A549 (cell line): ENCODE measurements around the gene LAMC2. TPM values are rescaled to one million over a fixed set of nuclear protein-coding genes. Genes with fewer than 3 reads are reported as not detected.

Source experiments
- ATAC-seq, 2 experiments: fragments of 200-7000 bp in 1 of 2; fragments of >200 bp in 1 of 2; cut with Nextera tagmentation in 1 of 2; cut with Tn5 transposase in 1 of 2; 3 replicates each; pipeline versions ENCODE4 v1.8.0 to v1.9.1; 2018 to 2020; ENCODE audit warnings: mild to moderate bottlenecking in 1 of 2, moderate library complexity in 1 of 2
- CTCF ChIA-PET: fragments of 300-600 bp; sonication (Branson Sonifier 250); formaldehyde crosslinking; extraction: SDS; loops from one replicate; lab custom pipeline; 2021; ENCODE audit warnings: antibody characterized with exemption, inconsistent platforms; lab: Yijun Ruan, JAX
- POLR2A ChIA-PET: fragments of 350-600 bp; formaldehyde crosslinking; extraction: SDS; loops from one replicate; lab custom pipeline; 2021; ENCODE audit warnings: antibody characterized with exemption, inconsistent platforms; lab: Yijun Ruan, JAX
- DNase-seq, 2 experiments: peaks; one replicate each; pipeline versions ENCODE4 v3.0.0 to v3.0.0-alpha.2; 2011 to 2016; ENCODE audit warnings: low read depth in 1 of 2, low spot score in 1 of 2
- FAIRE-seq: peaks from 2 replicates; lab custom pipeline; 2011; peaks lifted over from hg19 to GRCh38; lab: Jason Lieb, UNC
- H3K27ac ChIP-seq, 2 experiments: fragments of >200 bp; sonication (Bioruptor Twin); formaldehyde crosslinking; 3 replicates each; pipeline ENCODE4 v1.5.1; 2016 to 2017
- H3K4me1 ChIP-seq: fragments of >200 bp; sonication (Bioruptor Twin); formaldehyde crosslinking; 3 replicates; pipeline ENCODE4 v1.6.1; 2016
- H3K4me2 ChIP-seq: fragments of >200 bp; sonication (Bioruptor Twin); formaldehyde crosslinking; 3 replicates; pipeline ENCODE4 v1.6.1; 2016
- H3K4me3 ChIP-seq: fragments of >200 bp; sonication (Bioruptor Twin); formaldehyde crosslinking; 3 replicates; pipeline ENCODE4 v1.5.1; 2016
- H3K9me3 ChIP-seq: fragments of >200 bp; sonication (Bioruptor Twin); formaldehyde crosslinking; 3 replicates; pipeline ENCODE4 v1.6.1; 2016
- BHLHE40 ChIP-seq: IDR thresholded peaks from 2 replicates; pipeline ENCODE4 v1.6.1; 2012; ENCODE audit warnings: low read depth, low read length, inconsistent platforms
- CBX8 ChIP-seq: fragments of 200-600 bp; sonication (generic); IDR thresholded peaks from 2 replicates; pipeline ENCODE4 v1.6.1; 2016
- CEBPB ChIP-seq, 2 experiments: fragments of >200 bp in 1 of 2; sonication (Bioruptor Twin) in 1 of 2; formaldehyde crosslinking in 1 of 2; IDR thresholded peaks; 2 replicates each; pipeline ENCODE4 v1.6.1; 2012 to 2016
- CTCF ChIP-seq: fragments of >200 bp; sonication (Bioruptor Twin); formaldehyde crosslinking; IDR thresholded peaks from 3 replicates; pipeline ENCODE4 v1.5.1; 2016
- E2F6 ChIP-seq: IDR thresholded peaks from 2 replicates; pipeline ENCODE4 v1.6.1; 2012; ENCODE audit warnings: low read depth, borderline replicate concordance
- HES2 ChIP-seq: fragments of >200 bp; sonication (Bioruptor Twin); formaldehyde crosslinking; IDR thresholded peaks from 2 replicates; pipeline ENCODE4 v1.6.1; 2016
- HEYL ChIP-seq: fragments of 250-450 bp; sonication (Bioruptor Pico); IDR thresholded peaks from 2 replicates; pipeline ENCODE4 v1.8.0; 2021; ENCODE audit warnings: mild to moderate bottlenecking, moderate library complexity
- HOXB13 ChIP-seq: fragments of 250-450 bp; sonication (Bioruptor Pico); IDR thresholded peaks from 2 replicates; pipeline ENCODE4 v1.5.0; 2020; ENCODE audit warnings: low read depth, mild to moderate bottlenecking, moderate library complexity
- HOXB5 ChIP-seq: fragments of 250-450 bp; sonication (Bioruptor Pico); IDR thresholded peaks from 2 replicates; pipeline ENCODE4 v1.5.0; 2020; ENCODE audit warnings: mild to moderate bottlenecking, moderate library complexity
- JUN ChIP-seq, 2 experiments: fragments of >200 bp; sonication (Bioruptor Twin); formaldehyde crosslinking; IDR thresholded peaks; 2 replicates in 1 of 2; 3 replicates in 1 of 2; pipeline ENCODE4 v1.6.1; 2016 to 2017
- JUNB ChIP-seq: fragments of >200 bp; sonication (Bioruptor Twin); formaldehyde crosslinking; IDR thresholded peaks from 2 replicates; pipeline ENCODE4 v1.6.1; 2016
- KDM1A ChIP-seq: fragments of 200-600 bp; sonication (generic); IDR thresholded peaks from 2 replicates; pipeline ENCODE4 v1.6.1; 2016; ENCODE audit warnings: low read depth, mild to moderate bottlenecking
- KDM5A ChIP-seq: fragments of 200-600 bp; sonication (generic); IDR thresholded peaks from 2 replicates; pipeline ENCODE4 v1.6.1; 2016; ENCODE audit warnings: antibody characterized with exemption, mild to moderate bottlenecking
- MAFK ChIP-seq: fragments of 450-650 bp; IDR thresholded peaks from 2 replicates; pipeline ENCODE4 v1.6.1; 2014; ENCODE audit not compliant: partially characterized antibody
- MYC ChIP-seq: IDR thresholded peaks from 2 replicates; pipeline ENCODE4 v1.6.1; 2012; ENCODE audit warnings: mild to moderate bottlenecking, inconsistent platforms, low read length, improper control_type of control experiment, borderline replicate concordance
- NFE2L2 ChIP-seq: fragments of 150-350 bp; conservative IDR thresholded peaks from 2 replicates; pipeline ENCODE4 v1.6.1; 2014; ENCODE audit warnings: low read length
- NR3C1 ChIP-seq: fragments of >200 bp; sonication (Bioruptor Twin); formaldehyde crosslinking; IDR thresholded peaks from 3 replicates; pipeline ENCODE4 v1.6.1; 2017
- PHF8 ChIP-seq: fragments of 200-600 bp; sonication (generic); IDR thresholded peaks from 2 replicates; pipeline ENCODE4 v1.6.1; 2016; ENCODE audit warnings: low read depth, mild to moderate bottlenecking, antibody characterized with exemption, moderate library complexity, borderline replicate concordance
- POLR2A ChIP-seq: IDR thresholded peaks from 2 replicates; pipeline ENCODE4 v1.6.1; 2012; ENCODE audit warnings: mild to moderate bottlenecking, low read length
- RAD21 ChIP-seq, 2 experiments: fragments of >200 bp in 1 of 2; sonication (Bioruptor Twin) in 1 of 2; formaldehyde crosslinking in 1 of 2; IDR thresholded peaks in 1 of 2; conservative IDR thresholded peaks in 1 of 2; 2 replicates in 1 of 2; 3 replicates in 1 of 2; pipeline ENCODE4 v1.6.1; 2012 to 2018; ENCODE audit warnings: inconsistent platforms in 1 of 2
- RARB ChIP-seq: fragments of 250-450 bp; sonication (Bioruptor Pico); IDR thresholded peaks from 2 replicates; pipeline ENCODE4 v1.8.0; 2021; ENCODE audit warnings: mild to moderate bottlenecking, moderate library complexity
- RFX5 ChIP-seq: fragments of 450-650 bp; IDR thresholded peaks from 2 replicates; pipeline ENCODE4 v1.7.1; 2014; ENCODE audit warnings: antibody characterized with exemption, mild to moderate bottlenecking, moderate library complexity
- RNF2 ChIP-seq: fragments of 200-600 bp; sonication (generic); IDR thresholded peaks from 2 replicates; pipeline ENCODE4 v1.6.1; 2016; ENCODE audit warnings: low read depth, mild to moderate bottlenecking, antibody characterized with exemption, moderate library complexity, borderline replicate concordance
- SMC3 ChIP-seq: fragments of >200 bp; sonication (Bioruptor Twin); formaldehyde crosslinking; IDR thresholded peaks from 3 replicates; pipeline ENCODE4 v1.6.1; 2018; ENCODE audit warnings: inconsistent platforms
- USF2 ChIP-seq: fragments of 450-650 bp; IDR thresholded peaks from 2 replicates; pipeline ENCODE4 v1.6.1; 2014; ENCODE audit warnings: antibody characterized with exemption
- ZC3H11A ChIP-seq: fragments of 450-650 bp; IDR thresholded peaks from 2 replicates; pipeline ENCODE4 v1.6.1; 2014; ENCODE audit warnings: antibody characterized with exemption, mild to moderate bottlenecking
- ZFP36 ChIP-seq: fragments of 450-650 bp; IDR thresholded peaks from 2 replicates; pipeline ENCODE4 v1.6.1; 2014; ENCODE audit warnings: borderline replicate concordance; ENCODE audit not compliant: partially characterized antibody
- ZNF302 ChIP-seq: fragments of 250-450 bp; sonication (Bioruptor Pico); IDR thresholded peaks from 2 replicates; pipeline ENCODE4 v1.9.0; 2021; ENCODE audit warnings: inconsistent platforms, mild to moderate bottlenecking, moderate library complexity
- WGBS: methylation state at CpG from one replicate; pipeline ENCODE4 v1.1.6; 2017; ENCODE audit errors: missing lambda C conversion rate; 5-methylcytosine and 5-hydroxymethylcytosine counted together
- polyA plus RNA-seq, 4 experiments: library from polyadenylated mRNA; depleted of rRNA in 3 of 4; stranded (reverse); fragments of >200 nt; fragmentation: RNase III in 1 of 4; extraction: RNeasy Plus Mini Kit Qiagen cat#74134 plus additional on column Dnase treatment in 1 of 4; gene quantifications; 2 replicates in 3 of 4; 3 replicates in 1 of 4; pipeline ENCODE4 v1.2.3, GENCODE V29; 2011 to 2017

The LAMC2 gene
- polyA plus RNA-seq, 2 of the 4 experiments (the other 2 are of a cell fraction) = 8.5 to 24.1 TPM

- POLR2A ChIA-PET = no interaction called here
- Histone ChIP-seq H3K4me3 (no peak overlapping the region), H3K27ac (no peak overlapping the region), H3K9me3 (no peaks in the 10 kb centered on the region), H3K4me2 (no peak overlapping the region), H3K4me1 (no peaks in the 10 kb centered on the region)
- WGBS = 79% methylated on average over 1 of the region's 1 CpG
- no peak for DNase-seq
- no peak for ATAC-seq
- CTCF ChIA-PET = interaction anchor here (1.1 kb wide), 1 partner anchor 399 kb away, joined by 3 read pairs; no protein-coding TSS in a partner anchor
- TF ChIP-seq JUNB (no peak), ZFP36 (no peak), NFE2L2 (no peak), RARB (CRISPR knock-in tag) (no peak), NR3C1 (no peak), HEYL (CRISPR knock-in tag) (no peak), HES2 (no peak), E2F6 (no peak), CBX8 (no peak), RFX5 (no peak)
- no peak for FAIRE-seq
Measured at GRCh38 chr1:183285256-183285655, 99.2 kb downstream of the LAMC2 start.

GRCh38 chr1:183285746-183286145 is 99.7 kb downstream of the LAMC2 start:
- no peak for ATAC-seq
- FAIRE-seq = no peak
- ChIA-PET CTCF (interaction anchor here (1.1 kb wide), 1 partner anchor 399 kb away, joined by 3 read pairs; no protein-coding TSS in a partner anchor), POLR2A (no interaction called here)
- Histone ChIP-seq H3K4me2 (no peak overlapping the region), H3K27ac (no peak overlapping the region), H3K9me3 (no peaks in the 10 kb centered on the region), H3K4me1 (no peaks in the 10 kb centered on the region), H3K4me3 (no peak overlapping the region)
- TF ChIP-seq CTCF (no peak), RNF2 (no peak), NR3C1 (no peak), ZNF302 (CRISPR knock-in tag) (no peak), PHF8 (no peak), POLR2A (no peak), ZC3H11A (no peak), RARB (CRISPR knock-in tag) (no peak)
- WGBS = 42% methylated on average over 4 of the region's 4 CpGs
- DNase-seq = no peak

GRCh38 chr1:183287191-183287675 is 101.2 kb downstream of the LAMC2 start:
- DNase-seq = no peak
- H3K4me3 ChIP-seq = no peak overlapping the region
- ATAC-seq = no peak
- H3K4me2 ChIP-seq = no peak overlapping the region
- POLR2A ChIA-PET = no interaction called here
- no peak for TF ChIP-seq MYC
- no peak for TF ChIP-seq RARB (CRISPR knock-in tag)
- no peak for TF ChIP-seq RAD21 (conservative IDR thresholded peaks at IDR 0.05 in 1 of 2, IDR thresholded peaks at IDR 0.05 in 1 of 2)
- no peak for TF ChIP-seq BHLHE40
- TF ChIP-seq USF2 = no peak
- TF ChIP-seq CEBPB (IDR thresholded peaks at IDR 0.05) = no peak
- no peak for TF ChIP-seq JUN (IDR thresholded peaks at IDR 0.05)
- no peak for TF ChIP-seq KDM5A
- TF ChIP-seq MAFK = no peak
- TF ChIP-seq HOXB5 (CRISPR knock-in tag) = no peak
- no peak for TF ChIP-seq KDM1A
- TF ChIP-seq HOXB13 (CRISPR knock-in tag) = no peak
- TF ChIP-seq SMC3 = no peak
- TF ChIP-seq, all 56 proteins: peak for 0
- CTCF ChIA-PET = interaction anchor here (0.7 to 1.3 kb wide), 2 partner anchors 13 to 32 kb away, joined by 3 to 4 read pairs; no protein-coding TSS in a partner anchor
- WGBS = 86% methylated on average over 5 of the region's 5 CpGs
- H3K27ac ChIP-seq = no peak overlapping the region
- no peaks in the 10 kb centered on the region for H3K4me1 ChIP-seq
- FAIRE-seq = no peak
- no peaks in the 10 kb centered on the region for H3K9me3 ChIP-seq
